CD4-positive, alpha-beta T cell treated with Interleukin-1 beta for 1 hour (primary cell): Measurements from ENCODE around the gene DENND5A.
"Not testable (repeated sequence)": the region's sequence is repeated elsewhere in the genome, so short reads cannot be mapped to it uniquely, and the experiment has no call there.

ENCODE experiments used
- DNase-seq, 2 donors: peaks; one replicate each; pipeline ENCODE4 v3.0.0-alpha.2; 2020 to 2022

The DENND5A gene

DNA sequence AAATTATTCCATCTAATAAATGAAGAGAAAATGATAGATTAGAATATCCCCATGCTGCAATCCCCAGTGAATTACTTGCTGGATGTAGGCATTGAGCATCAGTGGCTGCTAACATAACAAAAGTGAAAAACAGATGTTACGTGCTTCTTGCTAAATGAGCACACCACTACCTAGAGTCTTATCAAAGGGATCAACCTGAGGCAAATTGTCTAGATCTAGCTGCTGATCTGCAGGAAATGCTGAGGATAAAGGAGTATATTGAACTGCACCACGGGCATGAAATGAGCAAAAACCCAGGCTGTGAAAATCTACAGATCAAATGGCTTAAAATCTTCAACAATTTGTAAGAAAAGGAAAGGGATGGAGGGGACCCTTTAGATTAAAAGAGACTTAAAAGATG, 128.4 kb downstream of the DENND5A start:
- DNase-seq: no peak

DNA sequence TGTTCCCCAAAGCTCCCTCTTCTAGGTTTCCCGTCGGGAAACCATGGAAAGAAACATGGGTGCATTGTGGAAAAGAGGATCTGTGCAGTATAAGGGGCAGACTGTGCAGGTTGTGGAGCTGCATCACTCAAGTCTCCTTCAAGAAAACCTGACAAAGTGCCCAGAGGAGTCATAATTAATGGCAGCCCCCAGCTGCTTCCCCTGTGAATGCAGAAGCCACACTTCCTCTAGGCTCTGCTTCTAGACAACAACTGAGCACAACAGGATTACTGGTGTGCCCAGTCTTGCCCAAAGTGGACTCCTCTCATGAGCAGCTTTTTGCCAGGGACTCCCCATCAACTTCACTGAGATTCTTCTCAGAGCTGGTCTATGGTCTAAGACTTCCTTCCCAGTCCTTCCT, 131.2 kb downstream of the DENND5A start:
- no peak for DNase-seq

GRCh38 chr11:9132203-9132878, 132.8 kb downstream of the DENND5A start:
- DNase-seq: no peak

- no peak for DNase-seq
Observed at GRCh38 chr11:9130297-9130696, 134.9 kb downstream of the DENND5A start.

DNA sequence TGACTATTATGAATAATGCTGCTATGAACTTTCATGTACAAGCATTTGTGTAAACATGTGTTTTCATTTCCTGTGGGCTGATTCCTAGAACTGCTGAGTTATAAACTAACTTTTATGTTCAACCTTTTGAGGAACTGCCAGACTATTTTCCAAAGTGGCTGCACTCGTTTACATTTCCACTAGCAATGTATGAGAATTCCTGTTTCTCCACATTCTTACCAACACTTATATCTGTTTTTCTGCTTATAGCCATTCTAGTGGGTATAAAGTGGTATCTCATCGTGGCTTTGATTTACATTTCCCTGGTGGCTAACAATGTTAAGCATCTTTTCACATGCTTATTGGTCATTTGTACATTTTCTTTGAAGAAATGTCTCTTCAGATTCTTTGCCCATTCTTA, 138.5 kb downstream of the DENND5A start:
- no peak for DNase-seq

GRCh38 chr11:9125185-9125886, 139.8 kb downstream of the DENND5A start:
- DNase-seq: no peak

DNA sequence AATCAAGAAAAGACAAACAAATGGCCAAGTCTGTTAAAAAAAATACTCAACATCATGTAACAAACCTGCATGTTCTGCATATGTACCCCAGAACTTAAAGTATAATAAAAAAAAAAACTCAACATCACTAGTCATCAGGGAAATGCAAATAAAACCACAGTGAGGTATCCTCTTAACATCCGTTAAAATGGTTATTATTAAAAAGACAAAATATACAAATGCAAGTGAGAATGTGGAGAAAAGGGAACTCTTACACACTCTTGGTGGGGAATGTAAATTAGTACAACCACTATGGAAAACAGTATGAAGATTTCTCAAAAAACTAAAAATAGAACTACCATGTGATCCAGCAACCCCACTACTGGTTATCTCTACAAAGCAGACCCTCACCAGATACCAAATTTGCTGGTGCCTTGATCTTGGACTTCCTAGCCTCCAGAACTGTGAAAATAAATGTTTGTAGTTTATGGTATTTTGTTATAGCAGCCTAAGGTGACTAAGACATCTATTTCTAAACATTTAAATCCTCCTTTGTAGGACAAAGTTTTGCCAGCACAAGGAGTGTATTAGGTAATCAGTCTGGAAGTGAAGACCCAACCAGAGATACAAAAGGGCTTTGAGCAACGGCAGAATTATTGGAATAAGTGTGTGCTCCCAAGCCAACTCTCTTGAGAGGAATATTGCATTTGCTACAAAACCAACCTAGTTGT, 141.4 kb downstream of the DENND5A start:
- no peak for DNase-seq

GRCh38 chr11:9121469-9121796, 143.7 kb downstream of the DENND5A start:
- DNase-seq: no peak

- DNase-seq: no peak
Observed at GRCh38 chr11:9120664-9121468, 144.3 kb downstream of the DENND5A start.

DNA sequence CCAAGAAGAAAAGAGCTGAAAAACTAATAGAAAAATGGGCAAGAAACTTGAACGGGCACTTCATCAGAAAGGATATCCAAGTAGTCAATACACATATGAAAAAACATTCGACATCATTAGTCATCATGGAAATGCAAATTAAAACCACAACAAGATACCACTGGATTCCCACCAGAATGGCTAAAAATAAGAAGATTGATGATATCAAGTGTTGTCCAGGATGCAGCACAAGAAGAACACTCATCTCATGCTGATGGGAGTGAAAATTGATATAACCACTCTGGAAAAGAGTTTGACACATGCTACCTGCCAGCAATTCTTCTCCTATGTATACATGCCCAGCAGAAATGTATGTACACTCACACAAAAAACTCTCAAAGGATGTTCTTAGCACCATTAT, 146.9 kb downstream of the DENND5A start:
- DNase-seq: no peak

DNA sequence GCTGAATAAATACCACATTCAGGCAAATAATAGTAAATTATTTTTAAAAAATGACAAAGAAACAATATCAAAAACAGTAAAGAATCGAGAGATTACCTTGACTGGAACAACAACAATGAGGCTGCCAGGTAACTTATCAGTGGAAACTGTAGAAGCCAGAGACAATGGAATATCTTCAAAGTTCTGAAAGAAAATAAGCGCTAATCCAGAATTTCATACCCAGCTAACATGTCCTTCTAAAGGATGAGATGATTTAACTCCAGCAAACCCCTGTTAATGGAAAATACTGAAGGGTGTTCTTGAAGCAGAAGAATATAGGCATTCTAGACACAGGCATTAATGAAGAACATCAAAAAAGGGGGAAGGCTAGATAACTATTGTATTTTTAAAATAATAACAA, 153.1 kb downstream of the DENND5A start:
- no peak for DNase-seq

DNA sequence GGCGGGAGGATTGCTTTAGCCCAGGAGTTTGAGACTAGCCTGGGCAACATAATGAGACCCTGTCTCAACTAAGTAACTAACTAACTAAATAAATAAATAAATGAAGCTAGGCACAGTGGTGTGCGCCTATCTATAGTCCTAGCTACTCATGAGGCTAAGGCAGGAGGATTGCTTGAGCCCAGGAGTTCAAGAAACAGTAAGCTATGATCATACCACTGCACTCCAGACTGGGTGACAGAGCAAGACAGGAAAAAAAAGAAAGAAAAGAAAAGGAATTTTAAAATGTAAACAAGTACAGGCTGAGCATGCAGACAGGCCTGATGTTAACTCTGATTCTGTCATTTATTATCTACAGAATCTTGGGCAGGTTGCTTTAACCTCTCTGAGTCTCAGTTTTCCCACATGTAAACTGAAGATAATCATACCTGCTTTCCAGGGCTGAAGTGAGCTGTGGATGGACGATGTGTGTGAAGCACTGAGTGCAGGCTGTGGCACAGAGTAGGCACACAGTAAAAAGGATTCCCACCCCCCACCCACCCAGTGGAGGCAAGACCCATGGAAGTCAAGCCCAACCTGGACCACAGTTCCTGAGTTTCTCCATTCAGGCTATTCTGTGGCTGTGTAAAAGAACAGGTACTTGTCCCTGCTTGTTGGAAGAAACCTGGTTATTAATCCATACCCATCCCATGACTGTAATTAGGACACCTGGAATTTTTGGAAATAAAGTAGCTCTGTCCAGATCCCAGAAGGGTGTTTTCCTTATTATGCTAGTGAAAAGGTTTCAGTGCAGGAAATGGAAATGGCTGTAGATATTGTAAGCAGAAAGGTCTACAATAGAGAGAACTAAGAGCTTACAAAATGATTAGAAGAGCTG, 155.1 kb downstream of the DENND5A start:
- no peak for DNase-seq

- DNase-seq: no peak
Observed at GRCh38 chr11:9104580-9104979, 160.6 kb downstream of the DENND5A start.

GRCh38 chr11:9103542-9104276, 161.4 kb downstream of the DENND5A start:
- no peak for DNase-seq

GRCh38 chr11:9099617-9100016, 165.5 kb downstream of the DENND5A start:
- no peak for DNase-seq

GRCh38 chr11:9098455-9098854, 166.7 kb downstream of the DENND5A start:
- not testable (repeated sequence) for DNase-seq

GRCh38 chr11:9097186-9097943, 167.8 kb downstream of the DENND5A start:
- not testable (repeated sequence) for DNase-seq

DNA sequence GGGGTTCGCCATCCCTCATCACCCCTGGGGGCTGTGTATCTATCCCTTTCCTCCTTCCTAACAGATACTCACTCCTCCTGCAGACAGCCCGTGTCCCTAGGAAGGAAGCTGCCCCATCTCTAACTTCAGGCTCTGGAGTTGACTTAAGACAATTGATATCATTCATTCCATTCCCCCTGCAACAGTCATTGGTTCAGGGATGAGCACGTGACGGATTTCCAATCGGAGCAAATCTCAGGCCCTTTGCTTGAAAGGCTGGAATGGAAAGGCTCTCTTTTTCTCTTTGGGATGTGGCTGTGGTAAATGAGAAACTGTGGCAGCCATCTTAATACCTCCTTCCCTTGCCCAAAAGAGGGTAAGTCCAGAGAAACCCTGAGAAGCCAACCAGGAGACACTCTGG, 168.7 kb downstream of the DENND5A start:
- no peak for DNase-seq

- DNase-seq: no peak
Observed at GRCh38 chr11:9095421-9095820, 169.7 kb downstream of the DENND5A start.

- DNase-seq: no peak
Observed at GRCh38 chr11:9094420-9094819, 170.7 kb downstream of the DENND5A start.
